K562 (cell line): ENCODE results near the gene SURF6. TPM values are rescaled to one million over a fixed set of nuclear protein-coding genes. Genes with fewer than 3 reads are reported as not detected.

ENCODE experiments used
- ARID4B ChIP-seq: sonication (generic); formaldehyde crosslinking; IDR thresholded peaks from 2 replicates; pipeline ENCODE4 v1.8.0; 2022; ENCODE audit warnings: mild to moderate bottlenecking, missing genetic modification reagents
- ATF3 ChIP-seq, 2 experiments: fragments of 450-650 bp in 1 of 2; sonication (generic) in 1 of 2; formaldehyde crosslinking in 1 of 2; IDR thresholded peaks in 1 of 2; conservative IDR thresholded peaks in 1 of 2; 2 replicates each; pipeline versions ENCODE4 v1.6.1 to v1.8.1; 2016 to 2023; ENCODE audit warnings: mild to moderate bottlenecking in 2 of 2, moderate library complexity in 2 of 2, inconsistent platforms in 1 of 2, missing genetic modification reagents in 1 of 2
- CHCHD3 ChIP-seq: fragments of 250-450 bp; sonication (Bioruptor Pico); IDR thresholded peaks from 2 replicates; pipeline ENCODE4 v2.1.2; 2022; ENCODE audit warnings: mild to moderate bottlenecking
- CREM ChIP-seq: IDR thresholded peaks from 2 replicates; pipeline ENCODE4 v1.6.1; 2014; ENCODE audit warnings: antibody characterized with exemption, low read depth
- ELF1 ChIP-seq: fragments of 200-800 bp; sonication (Bioruptor generic); IDR thresholded peaks from 2 replicates; pipeline ENCODE4 v1.6.1; 2016; ENCODE audit warnings: missing genetic modification characterization, missing compliant biosample characterization
- HMGN3 ChIP-seq: IDR thresholded peaks from 2 replicates; pipeline ENCODE4 v1.6.1; 2011; ENCODE audit warnings: borderline replicate concordance, low read depth, mild to moderate bottlenecking, mixed read lengths, low read length; ENCODE audit not compliant: insufficient read length; ENCODE audit errors: extremely low read depth
- MAX ChIP-seq: sonication (generic); formaldehyde crosslinking; IDR thresholded peaks from 2 replicates; pipeline ENCODE4 v1.9.0; 2022; ENCODE audit warnings: mild to moderate bottlenecking, missing genetic modification reagents
- NR2C2 ChIP-seq, 2 experiments: fragments of 200-800 bp in 1 of 2; sonication (Bioruptor generic) in 1 of 2; sonication (generic) in 1 of 2; formaldehyde crosslinking in 1 of 2; IDR thresholded peaks; 2 replicates each; pipeline versions ENCODE4 v1.6.1 to v1.8.0; 2016 to 2022; ENCODE audit warnings: mild to moderate bottlenecking in 1 of 2, missing compliant biosample characterization in 1 of 2, missing genetic modification characterization in 1 of 2, missing genetic modification reagents in 1 of 2
- POLR2A ChIP-seq: fragments of 450-650 bp; conservative IDR thresholded peaks from 2 replicates; pipeline ENCODE4 v1.6.1; 2016
- PRPF4 ChIP-seq: fragments of 200-400 bp; formaldehyde crosslinking; IDR thresholded peaks from one replicate; pipeline ENCODE4 v1.6.1; 2017; ENCODE audit warnings: low read length, low read depth, mild to moderate bottlenecking; ENCODE audit not compliant: insufficient read depth, poor library complexity, severe bottlenecking
- RBBP5 ChIP-seq: fragments of 200-600 bp; sonication (generic); IDR thresholded peaks from 2 replicates; pipeline ENCODE4 v1.6.1; 2012; ENCODE audit warnings: borderline replicate concordance, mild to moderate bottlenecking, low read length, control low read depth, inconsistent platforms; ENCODE audit not compliant: insufficient read depth, poor library complexity, severe bottlenecking
- RFX7 ChIP-seq: fragments of 250-450 bp; sonication (Bioruptor Pico); IDR thresholded peaks from 2 replicates; pipeline ENCODE4 v1.5.1; 2021; ENCODE audit warnings: mild to moderate bottlenecking
- ZC3H8 ChIP-seq: fragments of 450-650 bp; IDR thresholded peaks from 2 replicates; pipeline ENCODE4 v1.6.1; 2017
- ZEB2 ChIP-seq: fragments of 450-650 bp; IDR thresholded peaks from 2 replicates; pipeline ENCODE4 v1.6.1; 2016
- polyA plus RNA-seq, 8 experiments: library from polyadenylated mRNA; depleted of rRNA in 4 of 8; stranded (reverse) in 5 of 8; unstranded in 3 of 8; fragments of >200 nt; fragmentation: Nextera tagmentation in 2 of 8; fragmentation: Illumina TruSeq in 1 of 8; extraction: Ambion mirVana in 2 of 8; extraction: Trizol in 1 of 8; gene quantifications; 2 replicates each; pipeline versions ENCODE4 v1.2.1 to v1.2.3, GENCODE V29; 2011 to 2014; ENCODE audit warnings: inconsistent platforms in 1 of 8, missing spikeins in 1 of 8
- total RNA-seq, 7 experiments: library from RNA; depleted of rRNA in 6 of 7; stranded (reverse); fragments of >200 nt in 6 of 7; fragmentation: Illumina TruSeq in 2 of 7; extraction: Trizol in 2 of 7; gene quantifications; 2 replicates each; pipeline versions ENCODE4 v1.2.1 to v1.2.3, GENCODE V29; 2011 to 2021; ENCODE audit warnings: low replicate concordance in 1 of 7
- TF ChIP-seq, protein P1 (sequence below): sonication (generic); formaldehyde crosslinking; IDR thresholded peaks from 2 replicates; pipeline ENCODE4 v1.9.0; 2022; ENCODE audit warnings: mild to moderate bottlenecking, missing genetic modification reagents
- TF ChIP-seq, protein P2 (sequence below): fragments of 450-650 bp; IDR thresholded peaks from 2 replicates; pipeline ENCODE4 v1.6.1; 2014; ENCODE audit warnings: low read depth, mild to moderate bottlenecking, moderate library complexity, borderline replicate concordance

Gene SURF6
- total and polyA plus RNA-seq, 9 of the 15 experiments (the other 6 are each of a cell fraction or from before 2014, with no cell fraction given), result 1.4 to 68.3 (median 14.7) TPM

- no peak for TF ChIP-seq ATF3 (IDR thresholded peaks at IDR 0.05)
- TF ChIP-seq ATF3 (CRISPR knock-in tag; conservative IDR thresholded peaks at IDR 0.05), result no peak
- peak; percentile 82; the same call in 1 of the 2 replicates for TF ChIP-seq ARID4B
- no peak for TF ChIP-seq CHCHD3 (CRISPR knock-in tag)
- peak; percentile 86 for TF ChIP-seq ELF1 (tag)
- TF ChIP-seq POLR2A, result peak; percentile 79
- peak; percentile 82 for TF ChIP-seq ZEB2
- peak; percentile 60 for TF ChIP-seq RBBP5
- TF ChIP-seq MAX (CRISPR knock-in tag), result peak; percentile 29; the same call in 1 of the 2 replicates
- TF ChIP-seq CREM, result peak; percentile 74
- TF ChIP-seq, protein P1, sequence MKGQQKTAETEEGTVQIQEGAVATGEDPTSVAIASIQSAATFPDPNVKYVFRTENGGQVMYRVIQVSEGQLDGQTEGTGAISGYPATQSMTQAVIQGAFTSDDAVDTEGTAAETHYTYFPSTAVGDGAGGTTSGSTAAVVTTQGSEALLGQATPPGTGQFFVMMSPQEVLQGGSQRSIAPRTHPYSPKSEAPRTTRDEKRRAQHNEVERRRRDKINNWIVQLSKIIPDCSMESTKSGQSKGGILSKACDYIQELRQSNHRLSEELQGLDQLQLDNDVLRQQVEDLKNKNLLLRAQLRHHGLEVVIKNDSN (CRISPR knock-in tag), result peak; percentile 50; the same call in 1 of the 2 replicates
- no peak for TF ChIP-seq ZC3H8
- peak; percentile 92 for TF ChIP-seq NR2C2 (CRISPR knock-in tag; IDR thresholded peaks at IDR 0.05)
- TF ChIP-seq NR2C2 (tag; IDR thresholded peaks at IDR 0.05), result peak; percentile 99
- peak; percentile 52 for TF ChIP-seq HMGN3
- TF ChIP-seq RFX7 (CRISPR knock-in tag), result no peak
- no peak for TF ChIP-seq PRPF4
- TF ChIP-seq, protein P2, sequence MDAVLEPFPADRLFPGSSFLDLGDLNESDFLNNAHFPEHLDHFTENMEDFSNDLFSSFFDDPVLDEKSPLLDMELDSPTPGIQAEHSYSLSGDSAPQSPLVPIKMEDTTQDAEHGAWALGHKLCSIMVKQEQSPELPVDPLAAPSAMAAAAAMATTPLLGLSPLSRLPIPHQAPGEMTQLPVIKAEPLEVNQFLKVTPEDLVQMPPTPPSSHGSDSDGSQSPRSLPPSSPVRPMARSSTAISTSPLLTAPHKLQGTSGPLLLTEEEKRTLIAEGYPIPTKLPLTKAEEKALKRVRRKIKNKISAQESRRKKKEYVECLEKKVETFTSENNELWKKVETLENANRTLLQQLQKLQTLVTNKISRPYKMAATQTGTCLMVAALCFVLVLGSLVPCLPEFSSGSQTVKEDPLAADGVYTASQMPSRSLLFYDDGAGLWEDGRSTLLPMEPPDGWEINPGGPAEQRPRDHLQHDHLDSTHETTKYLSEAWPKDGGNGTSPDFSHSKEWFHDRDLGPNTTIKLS, result no peak
Measured at GRCh38 chr9:133356391-133357091, 20.6 kb upstream of the SURF6 start, which contains the start of the genes SURF1 and SURF2 (continued).
